Stimulated activated CD8-positive, alpha-beta memory T cell treated with anti-CD3 and anti-CD28 coated beads, Interleukin-4, amount 100 ng/mL, for 1 hour (primary cell): ENCODE data around the gene TERT.
A peak's percentile ranks its signal among the peaks of the same experiment; 100 is the strongest.

Source experiments
- DNase-seq, 2 donors: peaks; one replicate each; pipeline ENCODE4 v3.0.0-alpha.2; 2020; ENCODE audit warnings: low read depth in 2 of 2, low spot score in 1 of 2

TERT gene

GRCh38 chr5:1265026-1265425, 29.8 kb downstream of the TERT start:
- no peak for DNase-seq

GRCh38 chr5:1264211-1264610, 30.7 kb downstream of the TERT start:
- DNase-seq = no peak

- DNase-seq = no peak
Measured at GRCh38 chr5:1262381-1262780, 32.5 kb downstream of the TERT start.

- DNase-seq = no peak
Measured at GRCh38 chr5:1261643-1262042, 33.2 kb downstream of the TERT start.

GRCh38 chr5:1259806-1260480, 34.9 kb downstream of the TERT start:
- no peak for DNase-seq

- no peak for DNase-seq
Measured at GRCh38 chr5:1257841-1258240, 37.0 kb downstream of the TERT start.

- DNase-seq = no peak
Measured at GRCh38 chr5:1257363-1257762, 37.5 kb downstream of the TERT start.

- no peak for DNase-seq
Measured at GRCh38 chr5:1256776-1257175, 38.1 kb downstream of the TERT start.

- DNase-seq = peak; percentile 3 to 8
Measured at GRCh38 chr5:1255081-1255561, 39.7 kb downstream of the TERT start.

GRCh38 chr5:1254196-1254595, 40.7 kb downstream of the TERT start:
- DNase-seq = no peak

GRCh38 chr5:1253456-1254105, 41.3 kb downstream of the TERT start:
- DNase-seq = no peak

- DNase-seq = no peak
Measured at GRCh38 chr5:1252681-1253080, 42.2 kb downstream of the TERT start.

GRCh38 chr5:1251678-1252580, 42.9 kb downstream of the TERT start:
- DNase-seq = no peak

- DNase-seq = no peak
Measured at GRCh38 chr5:1249366-1250280, 45.2 kb downstream of the TERT start.

- DNase-seq = no peak
Measured at GRCh38 chr5:1247811-1248210, 47.1 kb downstream of the TERT start.

GRCh38 chr5:1246711-1247431, 48.0 kb downstream of the TERT start:
- DNase-seq = no peak

- DNase-seq = no peak
Measured at GRCh38 chr5:1245905-1246576, 48.8 kb downstream of the TERT start.

- no peak for DNase-seq
Measured at GRCh38 chr5:1244976-1245375, 49.9 kb downstream of the TERT start.

- no peak for DNase-seq
Measured at GRCh38 chr5:1244255-1244654, 50.6 kb downstream of the TERT start.
